ENCODE measurements around the gene RPA1.

DNA sequence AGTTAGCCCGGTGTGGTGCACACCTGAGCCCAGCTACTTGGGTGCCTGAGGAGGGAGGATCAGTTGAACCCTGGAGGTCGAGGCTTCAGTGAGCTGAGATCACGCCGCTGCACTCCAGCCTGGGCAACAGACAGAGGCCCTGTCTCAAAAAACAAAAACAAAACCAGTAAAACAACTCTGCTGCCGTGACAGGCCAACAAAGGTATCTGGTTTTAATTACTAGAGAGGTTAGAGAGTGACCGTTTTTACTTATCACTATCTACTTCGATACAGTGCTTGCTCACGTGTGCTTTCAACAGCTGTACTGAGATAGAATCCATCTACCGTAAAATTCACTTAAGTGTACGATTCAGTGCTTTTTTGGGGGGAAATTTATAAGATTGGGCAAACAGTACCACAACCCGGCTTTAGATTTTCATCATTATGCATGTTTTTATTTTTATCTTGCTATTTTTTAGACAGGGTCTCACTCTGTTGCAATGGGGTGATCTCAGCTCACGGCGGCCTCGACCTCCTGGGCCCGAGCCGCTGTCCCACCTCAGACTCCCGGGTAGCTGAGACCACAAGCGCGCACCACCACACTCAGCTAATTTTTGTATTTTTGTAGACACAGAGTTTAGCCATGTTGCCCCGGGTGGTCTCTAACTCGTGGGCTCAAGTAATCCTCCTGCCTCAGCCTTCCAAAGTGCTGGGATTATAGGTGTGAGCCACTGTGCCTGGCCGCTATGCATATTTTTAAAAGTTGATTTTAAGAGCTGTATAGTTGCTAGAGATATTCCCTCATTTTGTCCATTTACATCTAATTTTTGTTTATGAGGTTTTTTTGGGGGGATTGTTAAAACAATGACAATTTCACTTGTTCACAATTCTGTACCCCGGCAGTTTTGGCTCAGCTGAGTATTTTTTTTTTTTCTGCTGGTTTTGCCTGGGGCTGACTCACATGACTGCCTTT is 37.0 kb upstream of the RPA1 start:
- TF ChIP-seq, protein P1, sequence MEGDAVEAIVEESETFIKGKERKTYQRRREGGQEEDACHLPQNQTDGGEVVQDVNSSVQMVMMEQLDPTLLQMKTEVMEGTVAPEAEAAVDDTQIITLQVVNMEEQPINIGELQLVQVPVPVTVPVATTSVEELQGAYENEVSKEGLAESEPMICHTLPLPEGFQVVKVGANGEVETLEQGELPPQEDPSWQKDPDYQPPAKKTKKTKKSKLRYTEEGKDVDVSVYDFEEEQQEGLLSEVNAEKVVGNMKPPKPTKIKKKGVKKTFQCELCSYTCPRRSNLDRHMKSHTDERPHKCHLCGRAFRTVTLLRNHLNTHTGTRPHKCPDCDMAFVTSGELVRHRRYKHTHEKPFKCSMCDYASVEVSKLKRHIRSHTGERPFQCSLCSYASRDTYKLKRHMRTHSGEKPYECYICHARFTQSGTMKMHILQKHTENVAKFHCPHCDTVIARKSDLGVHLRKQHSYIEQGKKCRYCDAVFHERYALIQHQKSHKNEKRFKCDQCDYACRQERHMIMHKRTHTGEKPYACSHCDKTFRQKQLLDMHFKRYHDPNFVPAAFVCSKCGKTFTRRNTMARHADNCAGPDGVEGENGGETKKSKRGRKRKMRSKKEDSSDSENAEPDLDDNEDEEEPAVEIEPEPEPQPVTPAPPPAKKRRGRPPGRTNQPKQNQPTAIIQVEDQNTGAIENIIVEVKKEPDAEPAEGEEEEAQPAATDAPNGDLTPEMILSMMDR (IDR thresholded peaks at IDR 0.05) = no peak
- TF ChIP-seq POLR2A (IDR thresholded peaks at IDR 0.05) = no peak
- TF ChIP-seq EP300 (IDR thresholded peaks at IDR 0.05) = no peak
- no peak for TF ChIP-seq POLR2AphosphoS5 (IDR thresholded peaks at IDR 0.05)
